ENCODE results near the gene KIAA1671.

The KIAA1671 gene

DNA sequence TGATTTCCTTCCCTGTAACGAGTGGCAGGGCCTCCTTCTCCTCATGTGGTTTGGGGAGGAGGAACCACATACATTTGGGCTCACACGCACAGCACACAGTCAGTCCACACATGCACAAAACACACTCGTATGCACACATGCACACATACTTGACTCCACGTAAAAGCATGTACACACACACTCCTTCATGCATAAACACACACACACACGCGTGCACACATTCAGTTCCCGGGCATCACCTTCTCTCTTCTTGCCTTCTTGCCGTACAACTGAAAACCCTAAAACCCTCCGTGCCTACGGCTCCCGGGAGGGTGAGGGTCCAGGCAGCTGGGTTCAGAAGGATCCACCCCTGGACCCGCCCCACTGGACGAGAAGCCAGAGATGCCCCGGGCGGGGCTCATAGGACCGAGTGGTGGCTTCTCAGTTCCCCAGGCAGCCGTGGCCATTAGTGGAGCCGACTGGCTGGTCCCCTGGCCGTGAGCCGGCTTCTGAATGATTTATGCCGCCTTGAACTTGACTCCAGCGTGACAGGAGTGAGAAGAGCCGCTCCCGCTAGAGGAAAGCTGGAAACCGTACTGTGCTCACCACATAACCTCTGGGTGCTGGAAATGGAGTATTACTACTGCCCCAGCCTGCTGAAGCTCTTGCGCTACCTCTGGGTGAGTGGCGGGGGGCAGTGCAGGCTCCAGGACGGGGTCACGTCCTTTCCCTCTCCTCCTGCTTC is 117.4 kb downstream of the KIAA1671 start:
- peak; percentile 67 for DNase-seq

GRCh38 chr22:25070956-25071355 is 118.4 kb downstream of the KIAA1671 start:
- no peak for DNase-seq

DNA sequence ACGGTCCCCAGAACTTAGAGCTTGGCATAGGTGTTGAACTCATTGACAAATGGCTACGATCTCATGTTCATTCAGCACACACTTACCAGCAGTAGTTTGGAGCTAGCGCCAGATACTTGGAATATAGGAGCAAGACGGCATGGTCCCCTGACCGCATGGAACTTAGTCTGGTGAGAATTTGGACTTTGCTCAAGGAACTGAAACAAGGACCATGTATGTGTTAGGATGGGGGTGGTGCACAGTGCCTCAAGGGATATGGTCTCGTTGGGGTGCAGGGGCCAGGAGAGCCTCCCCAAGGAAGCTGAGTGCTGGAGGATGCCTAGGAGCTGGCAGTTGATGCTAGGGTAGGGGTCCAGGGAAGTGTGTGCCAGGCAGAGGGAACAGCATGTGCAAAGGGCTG is 119.2 kb downstream of the KIAA1671 start:
- DNase-seq, result no peak

DNA sequence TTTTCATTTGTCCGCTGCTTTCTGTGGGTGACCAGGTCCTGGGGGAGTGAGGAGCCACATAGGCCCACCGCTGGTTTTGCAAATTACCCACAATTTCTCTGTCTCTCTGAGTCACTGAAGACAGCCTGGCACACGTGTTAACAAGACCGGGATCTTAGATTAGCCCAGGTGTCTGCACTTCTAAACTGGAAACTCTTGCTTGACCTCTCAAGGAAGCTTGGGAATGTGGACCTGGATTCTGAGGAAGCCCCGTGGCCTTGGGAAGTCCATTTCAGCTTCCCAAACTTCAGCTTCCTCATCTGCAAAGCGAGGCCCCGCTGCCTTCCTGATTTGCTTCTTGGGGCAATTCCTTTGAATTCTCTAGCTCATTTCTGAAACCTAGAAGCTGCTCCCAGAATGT is 119.9 kb downstream of the KIAA1671 start:
- DNase-seq, result no peak

DNA sequence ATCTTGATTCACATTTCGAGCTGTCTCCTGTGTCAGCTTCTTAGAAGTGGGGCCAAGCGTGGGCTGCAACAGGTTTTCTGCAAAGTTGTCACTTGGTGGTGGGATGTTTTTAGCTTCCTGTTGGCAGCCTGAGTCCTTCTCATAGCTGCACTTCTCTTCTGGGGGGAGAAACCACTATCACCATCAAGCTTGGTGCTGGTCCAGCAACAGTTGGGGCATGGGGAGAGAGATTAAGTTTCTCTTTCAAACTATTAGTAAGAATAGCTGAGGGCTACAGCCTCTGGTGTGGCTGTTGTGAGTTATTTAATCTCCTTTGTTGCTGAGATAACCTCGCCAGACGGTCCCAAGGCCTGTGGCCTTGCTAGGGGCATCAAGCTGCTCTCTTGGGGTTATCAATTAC is 123.8 kb downstream of the KIAA1671 start:
- DNase-seq, result no peak

- DNase-seq, result no peak
Measured at GRCh38 chr22:25077056-25077455, 124.5 kb downstream of the KIAA1671 start.

DNA sequence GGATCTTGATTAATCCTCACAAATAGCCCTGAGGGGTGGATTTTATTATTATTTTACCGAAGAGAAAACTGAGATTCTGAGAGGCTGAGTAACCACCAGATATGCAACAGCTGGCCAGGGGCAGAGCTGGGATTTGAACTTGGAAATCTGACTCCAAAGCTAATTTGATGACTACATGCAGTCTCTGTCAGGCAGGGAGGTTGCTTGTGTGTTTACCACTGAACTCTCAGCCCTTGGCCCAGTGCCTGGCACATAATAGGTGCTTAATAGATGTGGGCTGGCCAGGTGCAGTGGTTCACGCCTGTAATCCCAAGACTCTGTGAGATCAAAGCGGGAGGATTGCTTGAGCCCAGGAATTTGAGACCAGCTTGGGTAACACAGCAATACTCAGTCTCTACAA is 125.4 kb downstream of the KIAA1671 start:
- no peak for DNase-seq

DNA sequence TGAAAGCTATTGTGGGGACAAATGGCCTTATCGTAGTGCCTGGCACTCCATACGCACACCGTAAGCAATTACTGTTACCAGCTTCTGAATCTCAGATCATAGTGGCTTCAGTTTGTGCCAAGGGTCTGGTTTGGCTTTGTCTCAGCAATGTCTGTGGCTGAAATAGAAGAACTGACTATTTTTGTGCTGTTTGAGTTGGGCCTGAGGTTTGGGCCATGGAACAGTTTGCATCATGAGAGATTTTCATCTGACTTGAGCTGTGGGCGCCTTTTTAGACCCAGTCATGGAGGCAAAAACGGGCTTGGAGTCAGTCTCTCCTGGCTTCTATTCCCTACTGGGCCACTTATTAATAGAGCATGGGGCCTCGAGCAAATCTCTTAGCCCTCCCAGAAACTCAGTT is 126.1 kb downstream of the KIAA1671 start:
- DNase-seq, result no peak

- DNase-seq, result no peak
Measured at GRCh38 chr22:25080855-25081254, 128.3 kb downstream of the KIAA1671 start.

DNA sequence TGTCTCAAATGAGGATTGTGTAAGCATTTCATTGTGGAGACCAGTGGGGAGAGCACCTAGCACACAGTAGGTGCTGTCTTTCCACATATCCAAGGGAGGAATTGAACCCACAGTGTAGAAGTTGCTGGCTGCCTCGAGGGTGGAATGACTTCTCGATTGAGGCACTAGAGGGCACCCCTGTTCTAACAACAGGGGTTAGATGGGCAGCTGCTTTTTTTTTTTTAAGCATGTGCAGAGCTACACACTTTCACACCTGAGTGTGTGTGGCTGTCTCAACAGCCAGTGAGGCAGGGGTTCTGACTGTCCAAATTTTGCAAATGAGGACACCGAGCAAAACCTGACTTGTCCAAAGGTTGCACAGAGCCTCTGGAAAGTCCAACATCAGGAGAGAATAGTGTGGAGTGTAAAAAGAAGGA is 128.9 kb downstream of the KIAA1671 start:
- peak; percentile 34 for DNase-seq

DNA sequence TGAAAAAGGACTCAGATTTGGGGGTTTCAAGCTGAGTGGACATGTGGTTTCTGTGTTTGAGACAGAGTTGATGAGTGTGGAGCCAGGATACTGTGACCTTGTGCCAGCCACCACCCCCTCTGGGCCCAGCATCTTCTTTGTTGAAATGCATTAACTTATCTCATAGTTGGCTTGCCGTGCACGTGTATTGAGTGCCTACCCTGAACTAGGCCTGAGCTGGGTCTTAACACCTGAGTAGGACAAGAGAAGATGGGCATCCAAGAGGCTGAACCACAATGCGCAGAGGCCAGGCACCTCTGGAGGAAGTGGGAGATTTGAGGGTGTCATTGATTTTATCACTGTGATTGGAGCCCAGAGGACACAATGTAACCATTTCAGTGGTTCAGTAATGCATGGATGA is 129.6 kb downstream of the KIAA1671 start:
- no peak for DNase-seq

DNA sequence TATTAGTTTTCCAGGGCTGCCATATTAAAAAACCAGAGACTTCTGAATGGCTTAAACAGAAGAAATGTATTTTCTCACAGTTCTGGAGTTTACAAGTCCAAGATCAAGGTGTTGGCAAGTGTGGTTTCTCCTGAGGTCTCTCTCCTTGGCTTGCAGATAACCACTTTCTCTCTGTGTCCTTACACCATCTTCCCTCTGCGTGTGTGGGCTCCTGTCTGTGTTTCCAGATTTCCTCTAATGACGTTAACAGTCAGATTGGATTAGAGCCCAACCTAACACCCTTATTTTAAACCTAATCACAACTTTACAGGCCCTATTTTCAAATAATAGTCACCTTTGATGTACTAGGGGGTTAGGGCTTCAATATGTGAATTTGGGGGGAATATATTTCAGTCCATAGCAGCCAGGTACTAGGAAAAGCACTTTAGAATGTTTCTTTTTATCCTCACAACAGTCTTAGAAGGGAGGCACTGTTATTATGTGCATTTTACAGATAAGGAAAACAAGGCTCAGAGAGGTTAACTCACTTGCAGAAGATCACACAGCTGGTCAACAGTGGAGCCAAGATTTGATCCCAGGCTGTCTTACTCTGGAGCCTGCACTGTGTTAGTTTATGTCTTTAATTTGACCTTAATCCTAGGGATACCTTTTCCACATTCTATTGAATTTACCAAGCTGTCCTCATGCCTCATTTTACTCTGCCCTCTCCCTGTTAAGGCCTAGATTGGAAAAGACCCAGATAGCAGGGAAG is 130.7 kb downstream of the KIAA1671 start:
- no peak for DNase-seq

GRCh38 chr22:25083807-25084200 is 131.3 kb downstream of the KIAA1671 start:
- no peak for DNase-seq

DNA sequence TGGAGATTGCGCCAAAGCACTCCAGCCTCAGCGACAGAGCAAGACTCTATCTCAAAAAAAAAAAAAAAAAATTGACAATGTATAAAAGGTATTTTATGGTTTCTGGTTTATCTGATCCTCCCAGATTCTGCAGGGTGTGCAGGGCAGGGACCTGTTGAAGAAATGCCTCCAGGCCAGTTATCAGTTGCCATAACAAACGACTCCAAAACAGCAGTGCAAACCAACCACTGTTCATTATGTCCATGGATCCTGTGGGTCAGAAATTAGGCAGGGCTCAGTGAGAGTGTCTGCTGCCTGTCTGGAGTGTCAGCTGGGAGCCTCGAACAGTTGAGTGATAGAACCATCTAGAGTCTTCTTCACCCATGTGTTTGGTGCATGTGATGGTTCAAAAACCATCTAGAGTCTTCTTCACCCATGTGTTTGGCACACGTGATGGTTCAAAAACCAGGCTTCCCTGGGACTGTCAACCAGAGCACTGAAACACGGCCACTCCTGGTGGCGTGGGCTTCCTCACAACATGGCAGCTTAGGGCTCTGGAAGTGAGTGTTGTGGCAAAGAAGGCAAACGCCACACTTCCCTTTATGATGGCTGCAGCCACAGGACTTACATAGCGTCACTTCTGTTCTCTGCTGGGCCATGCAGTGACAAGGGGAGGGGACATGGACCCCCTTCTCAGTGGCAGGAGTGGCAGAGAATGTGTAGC is 132.0 kb downstream of the KIAA1671 start:
- DNase-seq, result no peak

DNA sequence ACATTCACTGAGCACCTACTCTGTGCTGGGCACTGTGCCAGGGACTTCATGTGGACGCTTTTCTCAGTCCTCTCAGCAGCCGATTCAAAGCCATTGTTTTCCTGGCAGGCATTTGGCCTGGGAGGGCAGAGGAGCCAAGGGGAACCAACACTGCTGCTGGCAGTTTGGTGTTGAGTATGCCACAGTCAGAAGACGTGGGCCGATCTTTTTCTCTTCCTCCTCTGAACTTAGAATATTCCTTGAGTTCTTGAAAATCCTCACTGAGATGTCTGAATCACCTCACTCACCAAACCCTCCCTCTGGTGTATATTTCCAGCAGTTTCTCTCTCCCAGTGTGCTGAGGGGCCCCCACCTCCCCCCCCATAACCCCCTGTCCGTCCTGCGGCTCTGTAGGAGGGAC is 132.6 kb downstream of the KIAA1671 start:
- DNase-seq, result no peak

DNA sequence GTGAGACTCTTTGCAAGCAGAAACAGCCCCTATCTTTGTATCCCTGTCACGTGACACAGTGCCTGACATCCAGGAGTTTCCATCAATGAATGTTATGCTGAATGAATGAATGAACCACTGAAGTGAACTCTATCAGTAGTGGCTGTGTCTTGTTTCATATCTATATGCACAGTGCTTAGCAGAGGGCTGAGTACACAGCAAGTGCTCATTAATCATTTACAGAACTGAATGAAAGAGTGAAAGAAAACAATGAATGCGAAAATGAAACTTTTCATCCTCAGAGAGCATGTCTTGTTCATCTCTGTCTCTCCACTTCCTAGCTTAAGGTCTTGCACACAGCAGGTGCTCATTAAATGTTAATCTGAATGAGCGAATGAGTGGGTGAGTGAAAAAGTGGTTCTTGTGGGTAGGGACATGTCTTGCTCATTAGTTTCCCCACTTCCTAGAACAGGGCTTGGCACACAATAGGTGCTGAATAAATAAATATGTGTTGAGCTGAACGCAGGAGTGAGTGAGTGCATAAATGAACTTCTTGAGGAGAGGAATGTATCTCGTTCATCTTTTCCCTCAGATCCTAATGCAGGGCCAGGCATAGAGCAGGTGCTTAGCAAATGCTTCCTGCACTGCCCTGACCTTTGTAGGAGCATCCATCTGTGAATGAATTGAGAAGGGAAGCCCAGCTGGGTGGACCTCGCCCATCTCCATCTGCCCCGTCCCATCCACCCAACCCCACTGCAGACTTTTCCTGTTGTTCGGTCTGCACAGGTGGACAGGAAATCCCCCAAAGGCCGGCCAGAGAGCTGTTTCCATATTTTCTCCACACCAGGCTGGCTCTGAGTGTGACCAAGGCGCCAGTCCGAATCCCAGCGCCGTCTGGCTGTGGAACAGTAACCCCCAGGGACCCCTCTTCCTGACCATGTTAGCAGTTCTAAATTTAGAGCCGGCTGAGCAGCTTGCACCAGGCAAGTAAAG is 133.7 kb downstream of the KIAA1671 start:
- no peak for DNase-seq

DNA sequence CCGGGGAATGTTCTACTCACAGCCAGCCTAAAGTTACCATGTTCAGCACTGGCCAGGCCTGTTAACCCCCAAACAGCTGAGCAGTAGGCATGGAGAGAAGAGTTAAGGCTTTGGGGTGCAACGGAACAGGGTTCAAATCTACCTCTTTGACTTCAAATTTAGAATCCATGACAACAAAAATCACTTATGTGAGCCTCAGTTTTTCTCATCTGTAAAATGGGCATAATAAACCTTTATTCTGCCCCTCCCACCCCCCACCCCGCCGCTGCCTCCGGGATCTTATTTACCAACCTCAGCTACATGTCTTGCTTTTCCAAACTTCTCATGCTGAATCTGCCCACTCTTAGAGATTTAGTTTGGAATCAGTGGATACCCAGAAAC is 134.4 kb downstream of the KIAA1671 start:
- no peak for DNase-seq

GRCh38 chr22:25090225-25090890 is 137.8 kb downstream of the KIAA1671 start:
- no peak for DNase-seq

GRCh38 chr22:25091458-25091857 is 138.9 kb downstream of the KIAA1671 start:
- DNase-seq, result no peak

DNA sequence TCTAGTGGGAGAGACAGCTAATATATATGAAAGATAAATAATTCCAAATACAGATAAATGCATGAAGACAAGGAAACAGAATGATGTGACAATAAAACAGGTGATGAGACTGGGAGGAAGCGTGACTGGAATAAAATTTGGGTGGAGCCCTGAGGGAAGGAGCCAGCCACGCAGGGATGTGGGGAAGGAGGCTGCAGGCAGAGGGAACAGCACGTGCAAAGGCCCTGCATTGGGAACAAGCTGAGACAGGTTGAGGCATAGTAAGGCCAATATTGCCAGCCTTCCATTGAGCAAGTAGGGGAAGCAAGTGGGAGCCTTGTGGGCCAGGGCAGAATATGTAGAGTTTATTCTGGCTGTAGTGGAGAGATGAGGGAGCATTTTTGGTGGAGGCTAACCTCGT is 139.6 kb downstream of the KIAA1671 start:
- DNase-seq, result no peak

GRCh38 chr22:25094579-25094978 is 142.1 kb downstream of the KIAA1671 start:
- no peak for DNase-seq

GRCh38 chr22:25095869-25096268 is 143.4 kb downstream of the KIAA1671 start:
- DNase-seq, result no peak

Measured in retina (tissue), 1 donor.